HepG2 (cell line): ENCODE data around the gene NAT9. TPM values are rescaled to one million over a fixed set of nuclear protein-coding genes. Genes with fewer than 3 reads are reported as not detected.

Experiments used
- AKNA ChIP-seq: sonication (generic); formaldehyde crosslinking; IDR thresholded peaks from 2 replicates; pipeline ENCODE4 v1.4.0; 2020; ENCODE audit warnings: missing genetic modification reagents, borderline replicate concordance
- FOXM1 ChIP-seq: sonication (generic); formaldehyde crosslinking; IDR thresholded peaks from 2 replicates; pipeline ENCODE4 v1.5.0; 2020; ENCODE audit warnings: missing genetic modification reagents
- GMEB1 ChIP-seq: sonication (generic); formaldehyde crosslinking; IDR thresholded peaks from 2 replicates; pipeline ENCODE4 v1.5.1; 2020; ENCODE audit warnings: missing genetic modification reagents, mild to moderate bottlenecking, borderline replicate concordance
- KDM2A ChIP-seq: sonication (generic); formaldehyde crosslinking; IDR thresholded peaks from 2 replicates; pipeline ENCODE4 v1.4.0; 2020; ENCODE audit warnings: low read depth, missing genetic modification reagents, borderline replicate concordance
- PRMT3 ChIP-seq: sonication (generic); formaldehyde crosslinking; IDR thresholded peaks from 2 replicates; pipeline ENCODE4 v1.8.1; 2022; ENCODE audit warnings: low read depth, mild to moderate bottlenecking, moderate library complexity, missing genetic modification reagents, borderline replicate concordance
- RFX3 ChIP-seq: IDR thresholded peaks from 2 replicates; pipeline ENCODE4 v1.6.1; 2016; ENCODE audit warnings: missing biosample characterization, missing genetic modification reagents
- SIN3A ChIP-seq: IDR thresholded peaks from 2 replicates; pipeline ENCODE4 v1.6.1; 2011; ENCODE audit warnings: low read depth, mild to moderate bottlenecking, control low read depth, low read length, borderline replicate concordance
- SOX6 ChIP-seq, 2 experiments: fragments of 450-650 bp in 1 of 2; sonication (generic) in 1 of 2; formaldehyde crosslinking in 1 of 2; IDR thresholded peaks; 2 replicates each; pipeline versions ENCODE4 v1.4.0 to v1.6.1; 2017 to 2020; ENCODE audit warnings: antibody characterized with exemption in 1 of 2, mild to moderate bottlenecking in 1 of 2, missing genetic modification reagents in 1 of 2
- STAG1 ChIP-seq: sonication (generic); formaldehyde crosslinking; IDR thresholded peaks from 2 replicates; pipeline ENCODE4 v1.4.0; 2020; ENCODE audit warnings: missing genetic modification reagents
- ZNF567 ChIP-seq: sonication (generic); formaldehyde crosslinking; IDR thresholded peaks from 2 replicates; pipeline ENCODE4 v1.8.1; 2023; ENCODE audit warnings: mild to moderate bottlenecking, missing genetic modification reagents, borderline replicate concordance
- ZNF713 ChIP-seq: sonication (generic); formaldehyde crosslinking; IDR thresholded peaks from 2 replicates; pipeline ENCODE4 v1.4.0; 2020; ENCODE audit warnings: mild to moderate bottlenecking, missing genetic modification reagents
- polyA plus RNA-seq, 8 experiments: library from polyadenylated mRNA; depleted of rRNA in 3 of 8; stranded (reverse) in 7 of 8; unstranded in 1 of 8; fragments of >200 nt; fragmentation: Illumina TruSeq in 4 of 8; extraction: Trizol in 4 of 8; gene quantifications; 2 replicates each; pipeline versions ENCODE4 v1.2.1 to v1.2.3, GENCODE V29; 2011 to 2016; ENCODE audit warnings: low read depth in 4 of 8, missing spikeins in 1 of 8, mixed read lengths in 1 of 8; ENCODE audit not compliant: insufficient read depth in 1 of 8
- total RNA-seq, 5 experiments: library from RNA; depleted of rRNA; stranded (reverse); fragments of >200 nt; fragmentation: Illumina TruSeq; extraction: Trizol; gene quantifications; 2 replicates each; pipeline ENCODE4 v1.2.3, GENCODE V29; 2016; ENCODE audit warnings: low read depth in 1 of 5
- TF ChIP-seq, protein P1 (sequence below): sonication (generic); formaldehyde crosslinking; IDR thresholded peaks from one replicate; pipeline ENCODE4 v1.5.1; 2020; ENCODE audit warnings: mild to moderate bottlenecking, missing genetic modification reagents; ENCODE audit errors: not compliant biosample characterization

The NAT9 gene
- total and polyA plus RNA-seq, 2 of the 13 experiments (the other 11 are each of a cell fraction or from before 2014, with no cell fraction given), result 39.7 to 44.2 TPM

GRCh38 chr17:74748529-74749278, 27.4 kb downstream of the NAT9 start, which contains the start of gene NHERF1 (continued):
- peak; percentile 95; the same call in 1 of the 2 replicates for TF ChIP-seq SIN3A
- TF ChIP-seq, protein P1, sequence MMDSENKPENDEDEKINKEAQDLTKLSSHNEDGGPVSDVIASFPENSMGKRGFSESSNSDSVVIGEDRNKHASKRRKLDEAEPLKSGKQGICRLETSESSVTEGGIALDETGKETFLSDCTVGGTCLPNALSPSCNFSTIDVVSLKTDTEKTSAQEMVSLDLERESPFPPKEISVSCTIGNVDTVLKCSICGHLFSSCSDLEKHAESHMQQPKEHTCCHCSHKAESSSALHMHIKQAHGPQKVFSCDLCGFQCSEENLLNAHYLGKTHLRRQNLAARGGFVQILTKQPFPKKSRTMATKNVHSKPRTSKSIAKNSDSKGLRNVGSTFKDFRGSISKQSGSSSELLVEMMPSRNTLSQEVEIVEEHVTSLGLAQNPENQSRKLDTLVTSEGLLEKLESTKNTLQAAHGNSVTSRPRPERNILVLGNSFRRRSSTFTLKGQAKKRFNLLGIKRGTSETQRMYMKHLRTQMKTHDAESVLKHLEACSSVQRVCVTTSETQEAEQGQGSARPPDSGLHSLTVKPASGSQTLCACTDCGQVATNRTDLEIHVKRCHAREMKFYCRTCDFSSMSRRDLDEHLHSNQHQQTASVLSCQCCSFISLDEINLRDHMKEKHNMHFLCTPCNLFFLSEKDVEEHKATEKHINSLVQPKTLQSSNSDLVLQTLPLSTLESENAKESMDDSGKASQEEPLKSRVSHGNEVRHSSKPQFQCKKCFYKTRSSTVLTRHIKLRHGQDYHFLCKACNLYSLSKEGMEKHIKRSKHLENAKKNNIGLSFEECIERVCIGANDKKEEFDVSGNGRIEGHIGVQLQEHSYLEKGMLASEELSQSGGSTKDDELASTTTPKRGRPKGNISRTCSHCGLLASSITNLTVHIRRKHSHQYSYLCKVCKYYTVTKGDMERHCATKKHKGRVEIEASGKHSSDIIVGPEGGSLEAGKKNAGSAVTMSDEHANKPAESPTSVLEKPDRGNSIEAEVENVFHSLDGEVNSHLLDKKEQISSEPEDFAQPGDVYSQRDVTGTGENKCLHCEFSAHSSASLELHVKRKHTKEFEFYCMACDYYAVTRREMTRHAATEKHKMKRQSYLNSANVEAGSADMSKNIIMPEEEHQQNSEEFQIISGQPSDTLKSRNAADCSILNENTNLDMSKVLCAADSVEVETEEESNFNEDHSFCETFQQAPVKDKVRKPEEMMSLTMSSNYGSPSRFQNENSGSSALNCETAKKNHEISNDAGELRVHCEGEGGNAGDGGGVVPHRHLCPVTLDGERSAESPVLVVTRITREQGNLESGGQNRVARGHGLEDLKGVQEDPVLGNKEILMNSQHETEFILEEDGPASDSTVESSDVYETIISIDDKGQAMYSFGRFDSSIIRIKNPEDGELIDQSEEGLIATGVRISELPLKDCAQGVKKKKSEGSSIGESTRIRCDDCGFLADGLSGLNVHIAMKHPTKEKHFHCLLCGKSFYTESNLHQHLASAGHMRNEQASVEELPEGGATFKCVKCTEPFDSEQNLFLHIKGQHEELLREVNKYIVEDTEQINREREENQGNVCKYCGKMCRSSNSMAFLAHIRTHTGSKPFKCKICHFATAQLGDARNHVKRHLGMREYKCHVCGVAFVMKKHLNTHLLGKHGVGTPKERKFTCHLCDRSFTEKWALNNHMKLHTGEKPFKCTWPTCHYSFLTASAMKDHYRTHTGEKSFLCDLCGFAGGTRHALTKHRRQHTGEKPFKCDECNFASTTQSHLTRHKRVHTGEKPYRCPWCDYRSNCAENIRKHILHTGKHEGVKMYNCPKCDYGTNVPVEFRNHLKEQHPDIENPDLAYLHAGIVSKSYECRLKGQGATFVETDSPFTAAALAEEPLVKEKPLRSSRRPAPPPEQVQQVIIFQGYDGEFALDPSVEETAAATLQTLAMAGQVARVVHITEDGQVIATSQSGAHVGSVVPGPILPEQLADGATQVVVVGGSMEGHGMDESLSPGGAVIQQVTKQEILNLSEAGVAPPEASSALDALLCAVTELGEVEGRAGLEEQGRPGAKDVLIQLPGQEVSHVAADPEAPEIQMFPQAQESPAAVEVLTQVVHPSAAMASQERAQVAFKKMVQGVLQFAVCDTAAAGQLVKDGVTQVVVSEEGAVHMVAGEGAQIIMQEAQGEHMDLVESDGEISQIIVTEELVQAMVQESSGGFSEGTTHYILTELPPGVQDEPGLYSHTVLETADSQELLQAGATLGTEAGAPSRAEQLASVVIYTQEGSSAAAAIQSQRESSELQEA (CRISPR knock-in tag), result no peak
- TF ChIP-seq SOX6 (IDR thresholded peaks at IDR 0.05), result no peak
- peak; percentile 64 for TF ChIP-seq SOX6 (CRISPR knock-in tag; IDR thresholded peaks at IDR 0.05)
- peak; percentile 82; the same call in 1 of the 2 replicates for TF ChIP-seq AKNA
- TF ChIP-seq GMEB1 (CRISPR knock-in tag), result peak; percentile 79
- peak; percentile 76; the same call in 1 of the 2 replicates for TF ChIP-seq KDM2A (CRISPR knock-in tag)
- no peak for TF ChIP-seq RFX3
- no peak; the same call in 1 of the 2 replicates for TF ChIP-seq ZNF713 (CRISPR knock-in tag)
- TF ChIP-seq STAG1 (CRISPR knock-in tag), result peak; percentile 67
- TF ChIP-seq FOXM1, result 0 out of 2 replicates have a peak, but pooled peaks have one; percentile 72
- TF ChIP-seq PRMT3 (CRISPR knock-in tag), result peak; percentile 93; the same call in 1 of the 2 replicates
- TF ChIP-seq ZNF567 (CRISPR knock-in tag), result 0 out of 2 replicates have a peak, but pooled peaks have one; percentile 40
